Amniotic epithelial cell (primary cell): ENCODE data around the gene BNC1.
"Not testable (repeated sequence)": the region's sequence is repeated elsewhere in the genome, so short reads cannot be mapped to it uniquely, and the experiment has no call there.

Experiments
- DNase-seq: peaks from one replicate; pipeline ENCODE4 v3.0.0-alpha.2; 2010; ENCODE audit warnings: low read depth

BNC1 gene

DNA sequence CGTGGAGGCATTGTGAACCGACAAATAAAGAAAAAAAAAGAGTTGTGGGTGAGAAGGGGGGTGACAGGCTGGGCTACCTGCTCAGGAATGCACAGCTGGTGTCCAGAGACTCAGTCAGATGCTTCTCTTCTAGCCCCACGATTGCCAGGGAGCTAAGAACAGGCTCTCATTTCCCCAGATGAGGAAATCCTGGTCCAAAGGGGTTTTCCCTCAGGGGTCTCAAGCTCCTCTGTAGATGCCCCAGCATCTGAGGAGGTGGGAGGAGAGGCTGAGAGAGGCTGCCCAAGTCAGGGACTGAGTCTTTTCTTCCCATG is 35.5 kb downstream of the BNC1 start:
- DNase-seq, result no peak

DNA sequence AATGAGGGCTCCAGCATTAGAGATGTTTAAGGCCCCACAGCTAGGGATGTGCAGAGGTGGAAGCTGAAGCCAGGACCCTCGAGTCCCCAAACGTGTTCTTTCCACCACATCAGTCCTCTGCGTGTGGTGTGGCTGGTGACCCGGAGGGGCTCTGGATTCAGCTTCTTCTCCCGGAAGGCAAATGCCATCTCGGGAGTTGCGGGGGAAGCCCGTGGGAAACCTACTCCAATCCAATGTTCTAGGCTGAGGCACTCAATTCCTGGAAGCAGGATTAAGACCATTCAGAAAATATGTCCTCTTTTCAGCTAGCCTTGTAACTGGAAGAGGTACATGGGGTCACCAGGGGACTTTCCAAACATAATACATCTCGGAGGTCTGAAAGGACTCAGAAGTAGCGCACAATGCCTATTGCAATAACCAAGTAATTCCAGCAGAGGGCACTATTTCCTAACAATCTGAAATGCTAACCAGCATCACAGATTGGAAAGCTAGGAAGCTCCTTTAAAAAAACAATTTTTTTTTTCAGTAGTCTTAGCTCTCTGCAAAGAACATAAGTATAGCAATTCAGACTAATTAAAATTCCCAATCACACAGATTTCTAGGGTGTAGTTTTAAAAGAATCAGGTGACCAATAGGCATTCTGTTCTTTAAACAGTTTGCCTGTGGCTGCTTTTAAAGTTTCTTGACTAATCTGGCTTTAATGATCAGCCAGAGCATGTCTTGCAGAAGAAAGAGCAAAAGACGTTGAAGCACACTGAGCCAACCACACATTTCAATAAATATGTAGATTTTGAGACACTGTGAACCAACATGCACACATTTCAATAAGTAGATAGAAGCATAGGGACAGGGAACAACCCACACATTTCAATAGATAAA is 36.1 kb downstream of the BNC1 start:
- DNase-seq, result peak; percentile 65

DNA sequence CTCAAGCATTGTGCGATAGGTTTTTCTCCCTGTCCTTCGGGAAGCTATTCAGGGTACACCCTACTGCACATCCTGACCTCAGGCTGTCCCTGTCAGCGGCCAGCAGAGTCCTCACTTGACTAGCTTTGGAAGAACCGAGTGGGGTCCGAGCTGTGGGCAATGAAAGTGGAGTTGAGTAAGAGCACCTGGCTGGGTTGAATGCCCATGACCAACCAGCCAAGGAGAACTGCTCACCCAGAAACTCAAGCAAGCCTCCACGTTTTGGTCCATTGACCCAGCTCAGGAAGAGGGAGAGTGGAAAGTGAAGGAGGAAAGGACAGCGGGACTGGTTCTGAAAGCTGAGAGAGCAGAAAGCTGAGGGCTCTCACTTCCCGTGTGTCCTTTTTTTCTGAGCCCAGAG is 40.8 kb downstream of the BNC1 start:
- DNase-seq, result no peak

DNA sequence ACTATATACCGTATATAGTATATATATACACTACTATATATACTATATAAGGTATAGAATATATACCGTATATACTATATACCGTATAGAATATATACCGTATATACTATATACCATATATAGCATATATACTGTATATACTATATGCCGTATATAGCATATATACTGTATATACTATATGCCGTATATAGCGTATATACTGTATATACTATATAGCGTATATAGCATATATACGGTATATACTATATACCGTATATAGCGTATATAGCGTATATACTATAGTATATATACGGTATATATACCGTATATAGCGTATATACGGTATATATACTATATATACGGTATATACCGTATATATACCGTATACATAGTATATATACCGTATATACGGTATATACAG is 54.2 kb downstream of the BNC1 start:
- no peak for DNase-seq

DNA sequence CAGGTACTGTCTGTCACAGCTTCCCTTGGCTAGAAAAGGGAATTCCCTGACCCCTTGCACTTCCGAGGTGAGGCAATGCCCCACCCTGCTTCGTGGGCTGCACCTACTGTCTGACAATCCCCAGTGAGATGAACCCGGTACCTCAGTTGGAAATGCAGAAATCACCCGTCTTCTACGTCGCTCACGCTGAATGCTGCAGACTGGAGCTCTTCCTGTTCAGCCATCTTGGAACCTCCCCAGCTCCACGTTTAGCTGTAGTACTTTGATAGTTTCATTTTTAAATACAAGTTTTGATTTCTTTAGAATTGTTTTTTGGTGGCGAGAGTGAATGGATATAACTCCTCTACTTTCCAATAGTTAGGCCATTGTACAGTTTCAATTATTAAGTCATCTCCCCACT is 59.0 kb downstream of the BNC1 start:
- DNase-seq, result no peak

DNA sequence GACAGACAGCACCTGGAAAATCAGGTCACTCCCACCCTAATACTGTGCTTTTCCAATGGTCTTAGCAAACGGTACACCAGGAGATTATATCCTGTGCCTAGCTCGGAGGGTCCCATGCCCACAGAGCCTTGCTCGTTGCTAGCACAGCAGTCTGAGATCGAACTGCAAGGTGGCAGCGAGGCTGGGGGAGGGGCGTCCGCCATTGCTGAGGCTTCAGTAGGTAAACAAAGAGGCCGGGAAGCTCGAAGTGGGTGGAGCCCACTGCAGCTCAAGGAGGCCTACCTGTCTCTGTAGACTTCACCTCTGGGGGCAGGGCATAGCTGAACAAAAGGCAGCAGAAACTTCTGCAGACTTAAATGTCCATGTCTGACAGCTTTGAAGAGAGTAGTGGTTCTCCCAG is 62.7 kb downstream of the BNC1 start:
- not testable (repeated sequence) for DNase-seq

DNA sequence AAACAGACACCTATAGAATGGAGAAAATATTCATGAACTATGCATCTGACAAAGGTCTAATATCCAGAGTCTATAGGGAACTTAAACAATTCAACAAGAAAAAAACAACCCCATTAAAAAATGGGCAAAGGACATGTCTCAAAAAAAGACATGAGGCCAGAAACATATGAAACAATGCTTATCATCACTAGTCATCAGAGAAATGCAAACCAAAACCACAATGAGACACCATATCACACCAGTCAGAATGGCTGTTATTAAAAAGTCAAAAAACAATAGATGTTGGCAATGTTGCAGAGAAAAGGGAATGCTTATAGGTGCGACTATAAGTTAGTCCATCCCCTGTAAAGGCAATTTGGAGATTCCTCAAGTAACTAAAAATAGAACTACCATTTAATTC is 65.4 kb downstream of the BNC1 start:
- DNase-seq, result peak; percentile 24

DNA sequence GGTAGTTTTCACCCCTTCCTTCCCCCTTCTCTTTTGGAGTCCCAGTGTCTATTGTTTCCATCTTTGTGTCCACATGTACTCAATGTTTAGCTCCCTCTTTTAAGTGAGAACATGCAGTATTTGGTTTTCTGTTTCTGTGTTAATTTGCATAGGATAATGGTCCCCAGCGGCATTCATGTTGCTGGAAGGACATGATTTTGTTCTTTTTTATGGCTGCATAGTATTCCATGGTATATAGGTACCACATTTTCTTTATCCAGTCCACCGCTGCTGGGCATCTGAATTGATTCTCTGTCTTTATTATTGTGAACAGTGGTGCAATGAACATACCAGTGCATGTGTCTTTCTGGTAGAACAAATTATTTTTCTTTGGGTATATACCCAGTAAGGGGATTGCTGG is 69.2 kb downstream of the BNC1 start:
- DNase-seq, result no peak

DNA sequence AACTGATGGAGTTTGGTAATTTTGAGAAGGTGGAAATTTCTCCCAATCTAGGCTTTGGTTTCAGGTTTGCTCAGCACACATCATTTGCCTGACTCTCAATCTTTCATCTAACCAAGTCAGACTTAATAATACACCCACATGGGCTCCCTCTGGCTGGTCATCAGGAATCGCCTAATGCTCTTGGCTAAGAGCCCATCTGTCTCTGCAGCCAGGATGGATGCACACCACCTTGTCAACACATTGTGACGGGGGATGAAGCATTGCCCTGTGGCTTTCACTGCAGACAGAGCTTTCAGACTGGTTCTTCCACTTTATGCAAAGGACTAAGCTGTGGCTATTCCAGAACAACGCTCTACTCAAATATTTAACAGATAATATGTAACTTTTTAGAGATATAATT is 73.8 kb downstream of the BNC1 start:
- DNase-seq, result peak; percentile 61

DNA sequence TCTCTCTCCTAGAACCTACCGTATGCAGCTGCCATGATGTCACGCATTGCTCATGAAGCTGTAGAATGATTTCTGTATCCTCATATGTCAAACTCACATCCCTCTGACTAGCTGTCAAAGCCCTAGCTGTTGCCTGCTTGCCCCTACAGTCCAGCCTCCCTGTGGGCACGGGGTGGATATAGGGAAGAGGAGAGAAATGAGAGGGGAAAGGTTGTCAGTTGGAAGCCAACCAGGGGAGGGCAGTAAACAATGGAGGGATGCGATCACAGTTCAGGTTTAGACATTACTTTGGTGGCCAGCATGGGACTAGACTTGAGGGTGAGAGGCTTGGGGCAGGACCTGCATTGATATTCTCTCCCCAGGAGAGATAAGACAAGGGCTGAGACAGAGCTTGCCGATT is 75.1 kb downstream of the BNC1 start:
- DNase-seq, result no peak

DNA sequence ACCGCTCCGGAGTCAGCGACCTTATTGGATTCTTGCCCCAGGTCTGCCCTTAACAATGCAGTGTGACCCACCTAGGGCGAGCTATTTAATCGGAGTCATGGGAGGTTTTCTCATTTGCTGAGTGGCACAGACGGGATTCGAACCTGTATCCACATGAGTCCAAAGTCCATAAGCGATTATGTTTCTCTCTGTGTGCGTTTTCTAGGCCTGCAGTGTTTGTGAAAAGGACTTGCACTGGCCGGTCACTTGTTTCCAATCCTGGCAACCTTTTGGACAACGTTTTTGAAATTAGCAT is 76.2 kb downstream of the BNC1 start:
- no peak for DNase-seq

DNA sequence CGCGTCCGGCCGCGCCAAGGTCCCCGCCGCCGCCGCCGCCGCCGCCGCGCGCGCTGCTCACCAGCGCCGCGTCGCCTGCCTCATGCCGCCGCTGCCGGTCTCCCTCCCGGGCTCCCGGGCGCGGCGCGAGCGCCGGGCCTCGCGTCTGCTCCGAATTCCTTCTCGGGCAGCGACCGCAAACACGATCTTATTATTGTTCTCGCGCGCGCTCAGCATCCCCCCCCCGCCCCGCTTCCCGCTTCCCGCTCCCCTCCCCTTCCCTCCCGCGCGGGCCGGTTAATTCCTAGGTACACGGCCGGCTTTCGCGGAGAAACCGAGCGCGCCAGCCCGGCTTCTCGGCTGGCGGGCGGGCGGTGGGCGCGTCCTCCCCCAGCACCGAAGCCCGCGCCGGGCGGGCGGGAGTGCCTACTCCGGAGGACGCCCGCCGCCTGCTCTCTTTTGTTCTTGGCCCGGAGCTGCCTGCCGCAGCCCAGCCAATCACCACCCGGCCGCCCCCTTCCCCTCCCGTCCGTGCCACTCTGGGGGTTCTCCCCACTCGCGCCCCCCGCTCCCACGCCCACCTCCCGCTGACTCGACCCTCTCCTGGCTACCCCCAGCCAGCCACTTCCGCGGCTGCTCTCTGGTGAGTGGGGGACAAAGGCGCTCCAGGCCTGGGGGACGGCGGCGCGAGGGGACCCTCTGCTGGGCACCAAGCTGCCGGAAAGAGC is 76.7 kb downstream of the BNC1 start, which contains the start of gene HDGFL3:
TSS of gene HDGFL3 (minus strand) at position 164 of the 707 bp plus-strand sequence. CDS start 409 bp downstream, outside the sequence.
- DNase-seq, result peak; percentile 46

DNA sequence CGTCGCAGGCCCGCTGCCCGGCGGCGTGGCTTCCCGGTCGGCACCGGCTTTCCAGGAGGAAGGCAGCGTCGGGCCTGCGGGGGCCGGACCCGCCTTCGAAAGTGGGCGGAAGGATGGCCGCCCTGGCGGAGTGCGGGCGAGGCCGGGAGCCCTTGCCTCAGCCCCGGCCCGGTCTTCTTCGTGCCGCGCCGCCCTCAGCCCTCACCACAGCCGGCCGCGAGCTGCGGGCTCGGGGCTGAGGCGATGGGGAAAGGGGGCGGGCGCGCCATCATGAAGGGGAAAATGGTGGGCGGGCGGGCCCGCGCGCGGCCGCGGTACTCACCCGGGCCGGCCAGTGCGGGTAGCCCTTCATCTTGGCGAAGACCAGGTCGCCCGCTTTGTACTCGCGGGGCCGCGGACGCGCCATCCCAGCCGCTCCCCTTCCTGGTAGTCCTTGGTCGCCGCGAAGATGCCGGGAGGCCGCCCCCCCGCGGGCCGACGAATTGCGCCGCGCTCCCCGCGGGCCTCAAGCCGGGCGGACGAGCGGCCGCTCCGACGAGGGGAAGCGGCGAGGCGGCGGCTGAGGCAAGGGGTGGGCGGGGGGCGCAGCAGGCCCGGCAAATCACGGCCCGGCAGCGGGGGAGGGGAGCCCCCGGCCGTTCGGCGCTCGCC is 77.3 kb downstream of the BNC1 start:
- DNase-seq, result peak; percentile 18

DNA sequence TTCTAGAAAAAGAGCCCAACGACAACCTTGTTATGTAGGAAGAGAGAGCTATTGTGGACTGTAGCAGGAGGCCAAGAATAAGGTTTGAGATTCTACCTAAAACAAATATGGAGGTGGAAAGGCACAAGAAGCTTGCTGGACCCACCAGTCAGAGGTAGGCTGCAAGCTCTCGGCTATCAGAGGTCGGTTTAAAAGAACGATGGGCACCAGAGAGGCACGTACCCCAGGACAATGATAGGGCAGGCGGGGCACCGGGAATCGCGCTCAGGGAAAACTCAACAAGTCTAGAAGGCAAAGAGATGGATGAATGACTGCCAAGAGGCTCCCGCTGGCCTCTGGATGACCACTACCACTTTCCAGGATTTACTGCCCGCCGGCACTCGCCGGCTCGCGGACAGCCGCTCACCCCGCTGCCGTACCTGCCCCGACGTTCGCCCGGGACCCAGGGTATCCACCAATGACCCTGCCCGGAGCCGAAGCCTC is 77.9 kb downstream of the BNC1 start:
- DNase-seq, result peak; percentile 25
